LHCN-M2 (cell line): ENCODE measurements around the gene SMYD3. TPM values are rescaled to one million over a fixed set of nuclear protein-coding genes. Genes with fewer than 3 reads are reported as not detected.

Experiments
- DNase-seq: peaks from one replicate; pipeline ENCODE4 v3.0.0-alpha.2; 2012; ENCODE audit warnings: low read depth
- total RNA-seq: library from RNA; depleted of rRNA; stranded (reverse); fragments of >200 nt; gene quantifications from 2 replicates; pipeline ENCODE4 v1.2.3, GENCODE V29; 2014

Gene SMYD3
- total RNA-seq, 1 experiment from 2014 or later: 34.0 TPM

- DNase-seq: no peak
These were observed 398.7 kb downstream of the SMYD3 start for GRCh38 chr1:246108278-246108925.

DNA sequence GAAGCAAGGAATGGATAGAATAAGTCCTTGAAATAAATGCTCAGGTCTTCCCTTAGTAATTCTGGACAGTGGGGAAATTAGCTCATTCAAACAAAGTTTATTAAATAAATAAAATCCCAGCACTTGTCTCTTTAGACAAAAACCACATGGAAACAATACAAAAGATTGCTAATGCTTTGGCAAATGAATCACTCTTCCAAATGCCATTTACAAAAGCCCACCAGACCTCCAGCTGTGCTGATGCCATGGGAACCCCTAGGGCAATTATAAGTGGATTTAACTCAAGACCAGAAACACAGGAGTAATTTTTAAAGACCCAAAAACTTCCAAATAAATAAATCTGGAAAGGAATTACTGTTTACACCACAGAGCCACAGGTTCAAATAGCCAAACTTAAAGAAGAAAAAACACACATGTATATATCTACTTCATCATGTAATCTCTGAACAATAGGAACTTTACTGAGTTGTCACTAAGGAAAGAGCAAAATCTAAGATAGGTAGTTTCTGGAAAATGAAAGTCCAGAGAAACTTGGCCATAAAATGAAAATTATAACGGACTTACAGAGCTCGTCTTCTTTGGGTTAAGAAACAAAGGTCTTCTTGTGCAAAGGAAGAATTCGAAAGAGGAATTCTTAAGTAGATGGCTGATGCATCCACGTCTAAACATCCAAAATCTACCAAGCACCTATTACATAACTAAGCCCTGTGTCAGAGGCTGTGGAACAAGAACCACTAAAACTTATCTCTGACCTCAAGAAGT lies 399.4 kb downstream of the SMYD3 start:
- peak; percentile 66 for DNase-seq

DNA sequence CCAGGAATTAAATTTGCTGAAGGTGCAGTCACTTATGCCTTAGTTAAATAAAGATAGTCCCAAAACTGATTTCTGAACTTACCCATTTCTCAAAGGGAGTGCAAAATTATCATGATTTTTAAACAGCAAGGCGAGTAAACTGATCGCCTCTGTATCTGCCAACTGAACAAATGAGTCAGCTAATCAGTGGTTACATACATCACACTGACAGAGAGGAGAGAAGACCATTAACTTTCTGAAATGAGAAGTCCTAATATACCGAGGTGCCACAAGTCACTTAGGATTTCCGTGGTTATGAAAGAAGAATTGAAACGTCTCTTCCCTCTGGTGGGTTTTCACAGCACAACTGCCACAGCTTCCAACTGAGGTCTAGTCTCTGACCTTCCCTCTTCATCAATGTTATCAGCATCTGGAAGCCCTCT lies 400.7 kb downstream of the SMYD3 start:
- peak; percentile 11 for DNase-seq

DNA sequence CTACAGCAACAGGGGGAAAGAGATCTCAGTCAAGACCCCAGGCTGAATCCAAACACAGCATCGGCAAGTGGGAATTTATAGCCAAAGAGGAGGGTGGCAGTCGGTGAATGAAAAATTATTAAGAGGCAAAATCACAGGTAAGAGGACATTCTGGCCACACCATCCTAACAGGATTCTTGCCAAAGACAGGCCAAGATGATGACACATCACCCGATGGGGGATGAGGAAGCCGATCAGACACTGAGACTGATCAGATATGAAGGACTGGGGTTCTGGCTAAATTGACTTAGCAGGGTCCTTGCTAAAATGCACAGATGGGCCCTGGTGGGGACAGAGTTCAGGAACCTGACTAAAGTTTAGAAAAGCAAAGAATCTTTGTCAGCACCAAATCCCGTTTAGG lies 402.2 kb downstream of the SMYD3 start:
- no peak for DNase-seq

DNA sequence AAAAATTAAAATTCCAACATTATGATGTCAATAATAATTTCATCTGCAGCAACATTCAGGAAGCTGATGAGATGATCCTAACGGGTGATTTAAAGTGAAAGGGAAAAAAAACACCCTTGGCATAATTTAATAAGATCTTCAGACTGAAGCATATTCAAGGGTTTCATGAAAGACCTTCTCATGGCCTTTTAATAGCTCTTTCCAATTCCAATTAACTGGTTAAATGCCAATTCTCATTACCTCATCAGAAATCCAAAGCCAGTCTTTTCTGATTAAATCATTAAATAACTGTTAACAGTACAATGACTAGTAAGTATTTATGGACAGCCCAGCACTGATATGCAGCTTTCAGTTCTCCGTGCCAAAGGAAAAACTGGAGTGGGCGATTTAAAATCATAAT lies 407.5 kb downstream of the SMYD3 start:
- no peak for DNase-seq

DNA sequence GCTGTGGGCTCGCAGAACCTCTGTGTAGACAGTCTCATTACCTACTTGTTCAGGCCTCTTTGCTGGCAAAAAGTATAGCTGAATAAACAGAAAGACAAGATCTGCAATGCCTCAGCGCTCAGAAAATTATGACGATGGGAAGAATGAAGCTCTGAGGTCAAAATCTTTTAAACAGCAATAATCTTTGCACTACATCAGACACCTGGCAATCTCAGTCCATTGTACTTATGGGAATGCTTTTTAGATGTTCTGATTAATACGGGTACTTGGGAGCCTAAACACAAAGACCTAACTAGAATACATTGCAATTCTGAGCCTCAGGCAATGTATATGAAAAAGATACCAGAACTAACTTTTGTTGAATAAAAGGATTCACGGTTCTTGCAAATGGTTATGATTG lies 410.7 kb downstream of the SMYD3 start:
- no peak for DNase-seq

GRCh38 chr1:246095443-246095842 lies 411.6 kb downstream of the SMYD3 start:
- DNase-seq: no peak

DNA sequence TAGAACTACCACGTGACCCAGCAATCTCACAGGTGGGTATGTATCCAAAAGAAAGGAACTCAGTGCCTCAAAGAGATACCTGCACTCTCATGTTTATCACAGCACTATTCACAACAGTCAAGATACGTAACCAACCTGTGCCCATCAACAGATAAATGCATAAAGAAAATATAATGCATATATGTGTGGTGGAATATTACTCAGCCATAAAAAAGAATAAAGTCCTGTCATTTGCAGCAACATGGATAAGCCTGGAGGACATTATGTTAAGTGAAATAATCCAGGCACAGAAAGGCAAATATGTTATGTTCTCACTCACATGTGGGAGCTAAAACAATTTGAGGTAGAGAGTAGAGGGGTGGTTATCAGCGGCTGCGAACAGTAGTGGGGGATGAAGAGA lies 413.8 kb downstream of the SMYD3 start:
- DNase-seq: no peak

- no peak for DNase-seq
These were observed 414.9 kb downstream of the SMYD3 start for GRCh38 chr1:246092136-246092535.

GRCh38 chr1:246091477-246091876 lies 415.6 kb downstream of the SMYD3 start:
- no peak for DNase-seq

DNA sequence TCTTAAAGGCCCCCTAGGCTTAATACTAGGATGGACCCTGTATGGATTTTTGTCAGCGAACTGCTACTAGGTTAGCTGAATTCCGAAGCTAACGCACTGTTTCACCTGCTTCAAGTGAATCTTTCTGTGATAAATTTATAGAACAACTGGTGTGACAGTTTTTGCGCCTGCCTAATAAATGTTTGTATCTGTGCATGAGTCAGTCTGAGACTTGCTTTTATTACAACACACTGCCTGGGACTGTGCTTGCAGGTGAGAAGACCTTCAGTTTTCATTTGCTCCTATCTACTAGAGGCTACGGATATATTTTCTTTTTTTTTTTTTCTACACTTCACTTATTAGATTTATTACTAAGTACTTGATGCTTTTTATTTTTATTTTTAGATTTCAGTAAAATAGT lies 420.9 kb downstream of the SMYD3 start:
- no peak for DNase-seq

DNA sequence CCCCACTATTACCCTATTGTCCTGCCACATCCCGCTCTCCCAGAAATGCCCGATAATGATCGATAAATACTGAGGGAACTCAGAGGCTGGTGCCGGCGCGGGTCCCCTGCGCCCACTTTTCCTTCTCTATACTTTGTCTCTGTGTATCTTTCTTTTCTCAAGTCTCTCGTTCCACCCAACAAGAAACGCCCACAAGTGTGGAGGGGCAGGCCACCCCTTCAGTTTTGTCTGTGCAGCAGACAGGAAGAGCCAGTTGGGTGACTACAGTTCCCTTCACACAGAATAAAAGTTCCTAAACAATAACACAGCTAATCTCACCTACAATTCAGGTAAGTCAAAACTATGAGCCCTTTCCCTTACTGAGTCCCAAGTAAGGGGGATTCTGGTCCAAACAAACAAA lies 423.7 kb downstream of the SMYD3 start:
- DNase-seq: no peak

DNA sequence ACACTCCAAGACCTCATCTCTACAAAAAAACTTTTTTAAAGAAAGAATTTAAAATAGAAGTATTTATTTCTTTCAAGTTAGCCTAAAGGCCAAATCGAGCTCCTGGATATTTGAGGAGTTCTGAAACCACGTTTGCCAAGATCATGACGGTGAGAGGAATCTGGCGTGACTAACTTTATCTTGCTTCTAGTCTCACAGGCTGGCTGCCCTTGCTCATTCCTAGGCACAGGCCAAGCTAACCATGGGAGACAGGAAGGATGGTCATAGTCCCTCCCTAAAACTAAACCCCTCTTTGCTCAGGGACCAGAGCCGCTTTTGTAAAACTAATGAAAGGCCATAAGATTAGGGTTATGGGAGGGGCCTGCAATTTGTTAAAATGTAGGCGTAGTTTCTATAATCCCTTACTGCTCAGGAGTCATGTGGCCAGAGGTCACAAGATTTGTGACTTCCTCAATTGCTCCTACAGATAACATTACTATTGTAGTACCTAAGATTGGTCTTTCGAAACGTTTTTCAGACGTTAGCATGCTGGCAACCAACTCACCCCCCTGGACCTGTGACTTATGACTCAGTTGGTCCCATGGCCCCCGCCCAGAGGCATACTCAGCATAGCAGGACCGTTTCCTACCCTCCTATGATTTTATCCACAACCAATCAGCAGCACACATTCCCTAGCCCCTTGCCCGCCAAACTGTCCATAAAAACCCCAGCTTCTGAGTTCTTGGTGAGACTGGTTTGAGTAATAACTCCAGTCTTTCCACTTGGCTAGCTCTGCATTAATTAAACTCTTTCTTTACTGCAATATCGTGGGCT lies 425.0 kb downstream of the SMYD3 start:
- no peak for DNase-seq

DNA sequence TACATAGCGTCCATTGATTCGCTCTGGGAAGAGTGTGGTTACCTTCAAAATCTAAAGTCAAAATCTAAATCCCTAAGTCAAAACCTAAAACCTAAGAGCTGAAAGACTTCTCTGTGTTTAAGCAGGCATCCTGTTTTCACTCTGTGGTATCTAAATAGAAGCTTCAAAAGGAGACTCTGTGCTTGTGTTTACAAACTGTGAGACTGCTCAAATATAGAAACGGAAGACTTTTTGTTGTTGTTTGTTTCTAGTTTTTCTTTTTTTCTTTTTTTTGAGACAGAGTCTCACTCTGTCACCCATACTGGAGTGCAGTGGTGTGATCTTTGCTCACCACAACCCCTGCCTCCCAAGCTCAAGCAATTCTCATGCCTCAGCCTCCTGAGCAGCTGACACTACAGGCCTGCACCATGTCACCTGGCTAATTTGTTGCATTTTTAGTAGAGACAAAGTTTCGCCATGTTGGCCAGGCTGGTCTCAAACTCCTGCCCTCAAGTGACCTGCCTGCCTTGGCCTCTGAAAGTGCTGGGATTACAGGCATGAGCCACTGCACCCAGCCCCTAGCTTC lies 425.9 kb downstream of the SMYD3 start:
- no peak for DNase-seq

DNA sequence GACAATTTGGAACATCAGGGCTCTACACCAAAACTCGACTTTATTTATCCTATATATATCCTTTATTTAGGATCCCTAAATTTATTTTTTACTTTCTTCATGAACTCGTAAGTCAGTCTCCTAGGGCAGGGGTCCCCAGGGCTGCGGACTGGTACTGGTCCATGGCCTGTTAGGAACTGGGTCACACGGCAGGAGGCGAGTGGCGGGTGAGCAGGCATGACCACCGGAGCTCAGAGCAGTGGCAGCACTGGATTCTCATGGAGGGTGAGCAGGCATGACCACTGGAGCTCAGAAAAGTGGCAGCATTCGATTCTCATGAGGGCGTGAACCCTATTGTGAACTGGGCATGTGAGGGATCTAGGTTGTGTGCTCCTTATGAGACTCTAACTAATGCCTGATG lies 427.0 kb downstream of the SMYD3 start:
- no peak for DNase-seq

DNA sequence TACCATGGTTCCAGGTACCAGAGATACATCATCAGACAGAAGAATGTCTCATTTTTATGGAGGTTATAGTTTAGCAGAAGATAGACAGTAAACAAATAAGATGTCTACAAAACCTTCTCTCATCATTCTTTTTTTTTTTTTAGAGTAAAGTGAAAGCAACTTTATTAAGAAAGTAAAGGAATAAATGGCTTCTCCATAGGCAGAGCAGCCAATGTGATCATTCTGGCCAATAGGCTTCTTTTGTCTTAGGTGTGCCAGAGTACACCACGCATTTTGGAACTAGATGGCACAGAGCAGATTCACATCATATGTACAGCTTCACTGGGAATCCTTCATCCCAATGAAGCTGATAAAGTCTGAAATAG lies 428.2 kb downstream of the SMYD3 start:
- no peak for DNase-seq

- no peak for DNase-seq
These were observed 428.8 kb downstream of the SMYD3 start for GRCh38 chr1:246078126-246078887.

DNA sequence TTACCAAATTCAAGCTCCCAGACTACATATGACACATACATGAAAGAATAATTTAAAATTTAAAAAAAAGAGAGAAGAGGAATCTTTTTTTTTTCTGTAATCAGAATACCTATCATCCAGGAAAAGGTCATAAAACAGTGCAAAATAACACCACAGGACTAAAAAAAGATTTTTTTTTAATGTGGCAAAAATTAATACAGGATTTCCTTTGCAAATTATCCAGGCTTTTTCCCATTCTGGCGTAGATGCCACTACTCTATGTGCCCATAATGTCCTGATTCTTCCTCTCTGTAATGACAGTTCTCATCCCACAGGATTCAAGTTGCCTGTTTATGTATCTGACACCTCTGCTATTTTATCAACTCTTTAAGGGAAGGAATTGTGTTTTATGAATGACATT lies 429.6 kb downstream of the SMYD3 start:
- no peak for DNase-seq

GRCh38 chr1:246074421-246074820 lies 432.7 kb downstream of the SMYD3 start:
- no peak for DNase-seq

GRCh38 chr1:246072456-246072955 lies 434.6 kb downstream of the SMYD3 start:
- DNase-seq: no peak

DNA sequence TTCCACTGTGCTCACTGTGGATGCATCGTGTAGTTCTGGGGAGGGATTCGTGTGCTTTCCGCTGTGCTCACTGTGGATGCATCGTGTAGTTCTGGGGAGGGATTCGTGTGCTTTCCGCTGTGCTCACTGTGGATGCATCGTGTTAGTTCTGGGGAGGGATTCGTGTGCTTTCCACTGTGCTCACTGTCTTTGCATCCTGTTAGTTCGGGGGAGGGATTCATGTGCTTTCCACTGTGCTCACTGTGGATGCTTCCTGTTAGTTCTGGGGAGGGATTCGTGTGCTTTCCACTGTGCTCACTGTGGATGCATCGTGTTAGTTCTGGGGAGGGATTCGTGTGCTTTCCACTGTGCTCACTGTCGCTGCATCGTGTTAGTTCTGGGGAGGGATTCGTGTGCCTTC lies 435.1 kb downstream of the SMYD3 start:
- peak; percentile 2 for DNase-seq
